GM18861 (cell line): ENCODE measurements around the gene ARL8B.
"Not testable (repeated sequence)": the region's sequence is repeated elsewhere in the genome, so short reads cannot be mapped to it uniquely, and the experiment has no call there.

Experiments
- ATAC-seq: cut with Tn5 transposase; IDR thresholded peaks from one replicate; pipeline ENCODE4 v1.9.1; 2021; ENCODE audit not compliant: unreplicated experiment

Gene ARL8B

GRCh38 chr3:5110337-5110736 is 11.8 kb upstream of the ARL8B start:
- no peak for ATAC-seq

- ATAC-seq = no peak
Measured at GRCh38 chr3:5112043-5112442, 10.0 kb upstream of the ARL8B start.

GRCh38 chr3:5113726-5114125 is 8.4 kb upstream of the ARL8B start:
- not testable (repeated sequence) for ATAC-seq

- ATAC-seq = peak; percentile 66
Measured at GRCh38 chr3:5115506-5116162, 6.5 kb upstream of the ARL8B start.

GRCh38 chr3:5116538-5116937 is 5.6 kb upstream of the ARL8B start:
- ATAC-seq = no peak

- ATAC-seq = no peak
Measured at GRCh38 chr3:5120446-5120845, 1.6 kb upstream of the ARL8B start.

GRCh38 chr3:5122741-5123706 is 932 bp downstream of the ARL8B start:
- ATAC-seq = peak; percentile 6

- no peak for ATAC-seq
Measured at GRCh38 chr3:5123937-5124336, 1.8 kb downstream of the ARL8B start.

- no peak for ATAC-seq
Measured at GRCh38 chr3:5126586-5126985, 4.5 kb downstream of the ARL8B start.

GRCh38 chr3:5128849-5129248 is 6.8 kb downstream of the ARL8B start:
- ATAC-seq = no peak

GRCh38 chr3:5133239-5134018 is 11.3 kb downstream of the ARL8B start:
- ATAC-seq = no peak

- no peak for ATAC-seq
Measured at GRCh38 chr3:5134019-5134391, 11.9 kb downstream of the ARL8B start.

GRCh38 chr3:5134499-5134898 is 12.4 kb downstream of the ARL8B start:
- no peak for ATAC-seq

- ATAC-seq = peak; percentile 65
Measured at GRCh38 chr3:5136211-5136918, 14.3 kb downstream of the ARL8B start.

- peak; percentile 12 for ATAC-seq
Measured at GRCh38 chr3:5136919-5137429, 14.9 kb downstream of the ARL8B start.

GRCh38 chr3:5138214-5138981 is 16.3 kb downstream of the ARL8B start:
- no peak for ATAC-seq

- peak; percentile 30 for ATAC-seq
Measured at GRCh38 chr3:5140230-5140621, 18.1 kb downstream of the ARL8B start.

- ATAC-seq = no peak
Measured at GRCh38 chr3:5140839-5141238, 18.7 kb downstream of the ARL8B start.

- no peak for ATAC-seq
Measured at GRCh38 chr3:5141760-5142159, 19.7 kb downstream of the ARL8B start.

- no peak for ATAC-seq
Measured at GRCh38 chr3:5143464-5143863, 21.4 kb downstream of the ARL8B start.
